Fibroblast of skin of abdomen (primary cell): ENCODE measurements around the gene CACTIN. TPM values are rescaled to one million over a fixed set of nuclear protein-coding genes. Genes with fewer than 3 reads are reported as not detected.
"Not testable (repeated sequence)": the region's sequence is repeated elsewhere in the genome, so short reads cannot be mapped to it uniquely, and the experiment has no call there.

ENCODE experiments used
- DNase-seq: peaks from one replicate; pipeline ENCODE4 v3.0.0-alpha.2; 2013
- polyA plus RNA-seq, 2 experiments: library from polyadenylated mRNA; unstranded; fragments of 120-200 nt; gene quantifications; one replicate each; pipeline ENCODE4 v1.2.1, GENCODE V29; 2013; ENCODE audit not compliant: insufficient read length in 2 of 2

CACTIN gene
- 26.2 TPM for polyA plus RNA-seq (2013, experiment 1 of 2; ENCODE audit: insufficient read length)
- polyA plus RNA-seq (2013, experiment 2 of 2; ENCODE audit: insufficient read length): 27.9 TPM

GRCh38 chr19:3626473-3627350 lies at the start of gene CACTIN:
CACTIN (minus strand) TSS chr19:3626790; CDS start chr19:3626762, 28 bp downstream.
- peak; percentile 99 for DNase-seq

DNA sequence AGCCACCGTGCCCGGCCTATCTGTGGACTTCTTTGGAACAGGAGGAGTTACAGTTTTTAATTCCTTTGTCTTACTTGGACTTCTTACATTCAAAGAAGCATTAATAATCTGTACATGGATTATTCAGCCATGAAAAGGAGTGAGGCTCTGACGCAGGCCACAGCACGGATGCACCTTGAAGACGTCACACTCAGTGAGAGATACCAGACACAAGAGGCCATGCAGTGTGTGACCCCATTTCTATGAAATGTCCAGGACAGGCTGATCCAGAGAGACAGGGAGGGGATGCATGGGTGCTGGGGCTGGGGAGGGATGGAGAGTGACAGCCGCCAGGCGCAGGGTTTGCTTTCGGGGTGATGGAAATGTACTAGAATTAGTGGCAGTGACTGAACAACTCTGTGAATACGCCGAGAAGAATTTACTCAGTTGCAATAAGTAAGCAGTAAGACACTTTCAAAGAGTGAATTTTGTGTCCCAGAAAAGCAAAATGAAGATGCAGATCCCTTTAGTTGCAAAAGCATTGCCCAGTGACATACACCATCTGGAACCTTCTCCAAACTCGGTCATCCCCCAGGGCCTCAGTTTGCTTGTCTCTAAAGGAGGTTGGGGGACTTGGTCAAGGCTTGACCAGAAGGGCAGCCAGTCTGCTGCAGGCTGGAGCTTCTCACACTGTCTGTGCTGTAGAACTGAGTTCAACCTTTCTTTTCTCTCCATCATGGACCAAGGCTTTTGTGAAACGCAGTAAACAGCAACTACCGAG lies 48.4 kb upstream of the CACTIN start:
- no peak for DNase-seq

GRCh38 chr19:3673506-3674439 lies 47.2 kb upstream of the CACTIN start:
- no peak for DNase-seq

DNA sequence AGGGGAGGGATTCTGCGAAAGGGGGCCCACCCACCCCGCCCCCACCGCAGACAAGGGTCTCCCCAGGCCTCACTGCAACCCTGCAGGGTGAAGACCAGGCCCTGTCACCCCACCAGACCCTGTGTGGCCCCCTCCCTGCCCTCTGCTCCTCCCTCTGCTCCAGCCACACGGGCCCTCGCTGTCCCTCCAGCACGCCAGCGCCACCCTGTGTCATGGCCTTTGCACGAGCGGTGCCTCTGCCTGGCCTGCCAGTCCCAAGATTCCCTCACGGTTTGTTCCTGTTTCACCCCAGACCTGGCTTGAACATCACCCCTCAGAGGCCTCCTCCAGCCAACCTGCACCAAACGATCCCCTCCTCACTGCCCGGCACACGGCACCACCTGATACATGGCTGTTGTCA lies 46.4 kb upstream of the CACTIN start:
- DNase-seq: no peak

- DNase-seq: no peak
These were observed 46.0 kb upstream of the CACTIN start for GRCh38 chr19:3672575-3672948.

- no peak for DNase-seq
These were observed 45.3 kb upstream of the CACTIN start for GRCh38 chr19:3671680-3672574.

- peak; percentile 48 for DNase-seq
These were observed 44.4 kb upstream of the CACTIN start for GRCh38 chr19:3670796-3671679.

GRCh38 chr19:3669947-3670795 lies 43.6 kb upstream of the CACTIN start:
- peak; percentile 75 for DNase-seq

DNA sequence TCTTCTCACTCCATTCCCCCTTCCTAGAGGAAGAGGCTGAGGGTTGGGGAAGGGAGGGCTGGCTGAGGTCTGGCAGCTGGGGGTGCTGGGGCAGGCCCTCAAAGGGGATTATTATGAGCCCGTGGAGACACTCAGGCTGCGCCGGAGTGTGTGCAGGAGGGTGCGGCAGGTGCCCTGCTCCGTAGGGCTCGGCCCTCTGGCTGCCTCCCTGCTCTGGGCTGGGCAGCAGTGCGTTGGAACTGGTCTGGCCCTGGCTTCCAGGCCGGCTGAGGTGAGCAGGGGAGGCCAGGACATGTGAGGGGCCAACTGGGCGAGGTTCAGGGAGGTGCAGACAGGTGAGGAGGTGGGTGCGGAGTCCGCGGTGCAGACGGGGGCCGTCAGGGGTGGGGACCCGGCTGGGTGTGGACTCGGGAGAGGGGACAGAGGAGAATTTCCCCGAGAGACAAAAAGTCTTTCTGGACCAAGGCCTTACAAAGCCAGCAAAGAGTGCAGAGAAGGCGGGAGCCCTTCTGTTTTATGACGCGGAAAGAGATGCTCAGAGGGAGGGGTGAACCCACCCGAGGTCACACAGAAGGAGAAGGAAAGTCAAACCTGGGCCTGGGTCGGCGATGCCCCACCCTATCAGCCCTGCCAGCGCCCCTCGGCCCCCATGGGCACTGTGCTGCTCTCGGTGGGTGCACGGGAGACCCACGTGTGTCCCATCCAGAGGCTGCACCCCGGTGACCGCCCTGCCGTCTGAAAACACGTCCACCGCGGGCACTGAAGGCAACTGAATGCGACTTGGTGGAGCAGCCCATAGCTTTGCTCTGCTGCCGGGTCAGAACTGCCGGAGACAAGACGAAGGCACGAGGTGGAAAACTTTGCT lies 42.7 kb upstream of the CACTIN start:
- DNase-seq: no peak

GRCh38 chr19:3668331-3669081 lies 41.9 kb upstream of the CACTIN start:
- peak; percentile 8 for DNase-seq

DNA sequence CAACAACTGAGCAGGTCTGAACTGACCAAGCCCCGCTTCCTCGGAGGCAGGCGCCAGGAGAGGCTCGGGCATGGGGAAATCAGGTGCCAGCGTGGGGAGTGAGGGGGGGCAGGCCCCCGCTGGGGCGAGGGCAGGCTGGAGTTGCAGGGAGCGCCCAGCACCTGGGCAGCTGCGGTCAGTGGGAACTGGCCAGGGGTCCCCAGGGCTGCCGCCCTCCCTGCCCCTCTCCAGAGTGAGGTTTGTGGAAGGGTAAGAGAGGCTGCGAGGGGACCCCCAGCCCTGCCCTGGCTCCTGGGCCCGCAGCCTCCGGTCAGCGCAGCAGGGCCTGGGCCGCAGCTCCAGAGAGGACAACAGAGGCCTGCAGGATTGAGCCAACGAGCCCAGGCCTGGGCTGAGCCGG lies 41.2 kb upstream of the CACTIN start:
- no peak for DNase-seq

DNA sequence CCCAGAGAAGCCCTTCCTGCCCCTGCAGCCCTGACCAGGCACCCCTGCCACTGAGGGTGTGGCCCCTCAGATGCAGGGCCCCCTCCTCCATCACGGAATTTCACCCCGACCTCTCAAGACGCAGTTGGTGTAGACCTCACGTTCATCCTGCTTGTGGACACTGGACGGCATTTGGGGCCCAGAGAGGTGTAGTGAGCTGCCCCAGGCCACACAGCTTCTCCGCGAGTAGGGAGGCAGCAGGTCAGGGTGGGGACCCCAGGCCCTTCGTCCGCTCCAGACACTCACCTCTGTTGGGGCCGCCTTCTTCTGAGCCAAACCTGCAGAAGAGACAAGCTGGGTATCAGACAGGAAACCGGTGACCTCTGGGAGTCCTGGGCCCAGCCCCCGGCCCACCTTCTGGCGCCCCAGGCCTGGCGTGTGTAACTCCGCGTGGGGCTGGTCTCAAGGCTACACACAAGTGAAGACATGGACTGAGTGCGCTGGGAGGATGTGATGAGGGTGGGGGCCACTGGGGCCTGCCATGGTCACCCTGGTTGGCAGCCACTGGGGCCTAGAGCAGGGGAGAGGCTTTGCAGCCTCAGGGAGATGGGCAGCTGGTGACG lies 40.5 kb upstream of the CACTIN start:
- DNase-seq: no peak

- not testable (repeated sequence) for DNase-seq
These were observed 39.9 kb upstream of the CACTIN start for GRCh38 chr19:3666545-3666856.

- DNase-seq: peak; percentile 9
These were observed 39.3 kb upstream of the CACTIN start for GRCh38 chr19:3665681-3666544.

DNA sequence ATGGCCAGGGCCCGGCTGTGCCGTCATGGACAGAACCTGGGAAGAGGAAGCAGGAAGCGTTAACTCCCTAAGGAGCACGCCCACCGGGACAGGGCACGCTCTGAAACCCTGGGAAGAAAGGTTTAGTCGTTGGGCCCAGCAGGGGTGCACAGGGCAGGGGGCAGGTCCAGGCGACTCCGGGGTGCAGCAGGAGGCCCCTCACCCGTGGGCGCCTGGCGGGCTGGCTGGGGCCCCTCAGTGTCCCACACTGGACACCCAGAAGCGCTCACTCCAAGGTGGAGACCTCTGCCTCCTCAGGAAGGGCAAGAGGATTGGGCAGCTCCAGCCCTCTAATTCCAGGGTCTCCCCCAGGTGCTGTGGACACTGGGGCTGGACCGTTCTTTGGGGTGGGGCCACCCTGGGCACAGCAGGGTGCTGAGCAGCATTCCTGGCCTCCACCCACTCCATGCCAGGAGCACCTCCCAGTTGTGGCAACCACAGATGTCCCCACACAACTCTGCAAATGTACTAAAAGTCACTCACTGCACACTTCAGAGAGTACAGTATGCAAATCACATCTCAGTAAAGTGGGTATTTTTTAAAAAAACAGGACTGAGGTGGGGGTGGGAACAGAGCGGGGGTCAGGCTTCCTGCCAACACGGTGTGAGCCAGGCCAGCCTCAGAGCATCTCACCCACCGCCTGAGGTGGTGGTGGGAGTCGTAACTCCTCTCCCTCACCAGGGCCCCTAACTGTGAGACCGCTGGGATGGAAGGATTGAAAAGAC lies 38.5 kb upstream of the CACTIN start:
- no peak for DNase-seq
